Measurements from ENCODE around the gene OR52M1.
"Not testable (repeated sequence)": the region's sequence is repeated elsewhere in the genome, so short reads cannot be mapped to it uniquely, and the experiment has no call there.

The OR52M1 gene, protein sequence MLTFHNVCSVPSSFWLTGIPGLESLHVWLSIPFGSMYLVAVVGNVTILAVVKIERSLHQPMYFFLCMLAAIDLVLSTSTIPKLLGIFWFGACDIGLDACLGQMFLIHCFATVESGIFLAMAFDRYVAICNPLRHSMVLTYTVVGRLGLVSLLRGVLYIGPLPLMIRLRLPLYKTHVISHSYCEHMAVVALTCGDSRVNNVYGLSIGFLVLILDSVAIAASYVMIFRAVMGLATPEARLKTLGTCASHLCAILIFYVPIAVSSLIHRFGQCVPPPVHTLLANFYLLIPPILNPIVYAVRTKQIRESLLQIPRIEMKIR

DNA sequence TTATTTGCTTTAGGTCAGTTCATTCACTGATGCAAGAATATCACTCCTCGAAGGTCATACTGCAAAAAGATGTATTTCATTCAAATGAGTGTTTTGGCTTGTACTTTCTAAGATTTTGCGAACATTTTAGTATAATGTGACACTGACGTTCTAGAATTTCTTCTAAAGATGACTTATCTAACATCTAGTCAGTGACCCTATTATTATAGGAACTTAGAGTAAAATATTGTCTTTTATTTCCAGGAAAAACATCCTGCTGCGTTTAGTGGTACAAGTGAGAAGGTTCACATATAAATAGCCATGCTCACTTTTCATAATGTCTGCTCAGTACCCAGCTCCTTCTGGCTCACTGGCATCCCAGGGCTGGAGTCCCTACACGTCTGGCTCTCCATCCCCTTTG, at the start of gene OR52M1:
Gene OR52M1 (plus strand): TSS at position 301 of the 400 bp plus-strand sequence. CDS start 0 bp downstream, at position 301.
- DNase-seq (ENCODE audit: low spot score) = no peak

DNA sequence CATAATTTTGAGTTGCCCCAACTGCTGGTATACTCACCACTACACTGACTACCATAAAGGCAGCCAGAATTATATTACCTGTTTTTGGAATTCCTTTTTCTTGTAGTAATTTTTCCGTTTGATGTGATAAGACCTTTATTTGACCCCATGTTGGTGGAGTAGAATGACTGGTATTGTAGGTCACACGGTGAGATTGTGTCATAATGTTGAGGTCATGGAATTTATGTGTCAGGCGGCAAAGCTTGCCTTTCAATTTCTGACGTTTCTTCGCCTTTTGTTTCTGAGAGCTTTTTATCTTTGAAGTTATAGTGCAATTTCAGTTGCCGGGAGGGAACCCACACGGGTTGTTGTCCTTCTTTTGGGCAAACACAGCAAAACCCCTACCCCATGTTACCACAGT, 49.5 kb upstream of the OR52M1 start:
- no peak for DNase-seq (ENCODE audit: low spot score)

DNA sequence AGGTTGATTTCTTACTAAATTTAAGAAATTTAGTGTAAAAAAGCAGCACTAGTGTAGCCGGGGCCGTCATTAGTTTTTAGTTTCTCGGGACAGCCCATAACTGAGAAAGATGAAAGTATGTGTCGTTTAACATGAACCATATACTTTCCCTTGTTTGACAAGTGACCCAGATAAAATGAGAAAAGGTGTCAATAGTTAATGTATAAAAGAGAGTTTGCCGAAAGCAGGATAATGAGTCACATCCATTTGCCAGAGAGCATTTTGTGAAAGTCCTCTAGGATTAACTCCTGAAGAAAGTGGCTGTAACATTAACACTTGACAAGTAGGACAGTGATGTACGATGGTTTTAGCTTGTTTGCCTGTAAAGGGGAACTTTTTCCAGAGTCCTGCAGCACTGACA, 49.0 kb upstream of the OR52M1 start:
- DNase-seq (ENCODE audit: low spot score) = no peak

DNA sequence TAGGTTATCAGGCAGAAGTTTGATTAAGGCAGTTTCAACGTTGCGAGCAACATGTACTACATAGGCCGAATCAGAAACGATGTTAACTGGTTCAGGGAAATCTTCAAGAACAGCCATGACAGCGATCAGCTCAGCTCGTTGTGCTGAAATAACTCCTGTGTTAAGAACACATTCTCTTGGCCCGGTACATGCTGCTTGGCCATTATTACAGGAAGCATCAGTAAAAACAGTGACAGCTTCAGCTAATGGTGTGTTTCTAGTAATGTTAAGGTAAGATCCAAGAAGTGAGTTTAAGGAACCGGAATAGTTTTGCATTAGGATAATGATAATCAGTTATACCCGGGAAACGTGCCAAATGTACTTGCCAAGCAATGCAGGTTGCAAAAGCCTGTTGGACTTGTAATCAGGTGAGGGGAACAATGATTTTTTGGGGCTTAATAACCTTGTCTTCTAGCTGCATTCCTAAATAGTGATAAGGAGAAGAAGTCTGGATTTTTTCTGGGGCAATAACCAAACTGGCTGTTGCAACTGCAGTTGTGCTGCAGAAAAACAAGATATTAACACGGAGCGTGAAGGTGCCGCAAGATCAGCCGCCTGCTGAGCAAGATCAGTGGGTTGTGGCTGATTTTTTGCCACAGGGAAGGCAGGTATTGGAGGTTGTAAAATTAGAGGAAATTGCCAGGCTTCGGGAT, 48.3 kb upstream of the OR52M1 start:
- DNase-seq (ENCODE audit: low spot score) = no peak

DNA sequence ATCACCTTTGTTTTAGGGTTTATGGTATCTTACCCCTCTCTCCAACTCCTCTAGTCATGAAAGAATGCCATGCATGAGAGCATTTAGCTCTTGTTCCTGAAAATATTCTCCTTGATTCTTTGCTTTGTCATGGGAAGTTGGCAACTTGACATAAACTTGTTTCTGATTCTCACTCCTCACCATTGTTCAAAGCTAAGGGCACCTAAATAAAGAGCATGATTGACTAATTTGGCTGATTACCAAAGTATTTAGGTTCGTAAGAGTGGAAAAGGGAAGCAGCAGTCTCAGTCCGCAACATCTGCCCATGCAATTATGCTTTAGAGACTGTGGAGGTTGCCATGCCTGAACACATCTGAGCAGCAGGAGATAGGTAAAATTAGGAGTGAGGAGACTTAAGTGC, 36.1 kb upstream of the OR52M1 start:
- DNase-seq (ENCODE audit: low spot score) = no peak

DNA sequence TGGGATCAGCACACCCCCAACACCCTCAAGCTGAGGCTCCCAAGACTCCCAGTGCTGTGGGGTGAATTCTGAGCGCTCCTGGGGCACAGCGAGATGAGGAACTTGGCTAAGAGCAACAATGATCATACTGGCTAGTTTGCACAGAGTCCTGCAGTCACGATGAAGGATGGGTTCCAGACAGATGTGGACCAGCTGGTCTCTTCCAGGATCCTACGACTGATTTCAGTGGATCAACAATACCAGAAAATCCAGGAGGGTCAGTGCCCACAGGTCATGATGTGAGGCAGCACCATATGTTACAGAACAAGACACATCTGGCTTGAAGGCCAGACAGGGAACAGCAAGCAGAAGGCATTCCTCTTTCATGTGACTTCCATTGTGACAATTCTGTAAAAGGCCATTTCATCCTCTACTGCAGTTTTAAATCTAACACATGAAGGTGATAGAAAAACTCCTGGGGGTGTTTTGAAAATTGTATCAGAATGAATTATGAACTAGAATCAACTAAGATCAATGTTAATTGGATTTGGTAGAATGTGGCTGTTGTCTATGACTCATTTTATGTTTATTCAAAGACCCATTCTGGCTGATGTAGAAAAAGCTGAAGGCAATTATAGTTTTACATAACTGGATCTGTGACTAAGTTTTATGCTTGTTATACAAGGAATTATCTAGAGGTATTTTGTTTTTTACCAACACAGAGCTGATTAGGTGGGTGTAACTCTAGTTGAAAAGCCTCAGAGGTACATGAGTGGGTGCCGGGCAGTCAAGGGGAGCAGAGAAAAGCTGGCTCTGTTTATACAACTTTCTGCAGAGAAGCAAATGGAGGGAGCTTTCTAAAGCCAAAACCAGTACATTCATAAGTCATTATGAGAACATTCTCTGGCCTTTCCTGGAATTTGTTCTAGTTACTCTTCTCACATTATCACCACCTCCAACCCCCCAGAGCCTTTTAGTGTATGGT, 33.4 kb upstream of the OR52M1 start:
- no peak for DNase-seq (ENCODE audit: low spot score)

DNA sequence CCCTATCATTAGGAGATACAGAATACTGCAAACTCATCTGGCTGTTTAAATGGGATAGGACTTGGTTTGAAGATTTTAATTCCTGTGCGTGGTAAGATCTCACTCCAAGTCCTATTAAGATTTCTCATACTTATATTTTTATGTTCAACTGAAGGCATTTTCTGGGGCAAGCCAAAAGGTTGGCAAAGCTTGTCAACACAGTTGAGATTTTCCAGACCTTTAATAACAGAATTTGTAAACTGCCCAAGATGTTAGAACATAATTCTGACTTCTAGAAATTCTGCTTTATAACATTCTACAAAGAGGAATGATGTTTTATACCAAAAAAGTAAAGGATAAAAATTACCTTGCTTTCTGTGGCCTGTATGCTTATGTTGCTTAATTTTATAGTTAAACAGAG, 30.8 kb upstream of the OR52M1 start:
- no peak for DNase-seq (ENCODE audit: low spot score)

DNA sequence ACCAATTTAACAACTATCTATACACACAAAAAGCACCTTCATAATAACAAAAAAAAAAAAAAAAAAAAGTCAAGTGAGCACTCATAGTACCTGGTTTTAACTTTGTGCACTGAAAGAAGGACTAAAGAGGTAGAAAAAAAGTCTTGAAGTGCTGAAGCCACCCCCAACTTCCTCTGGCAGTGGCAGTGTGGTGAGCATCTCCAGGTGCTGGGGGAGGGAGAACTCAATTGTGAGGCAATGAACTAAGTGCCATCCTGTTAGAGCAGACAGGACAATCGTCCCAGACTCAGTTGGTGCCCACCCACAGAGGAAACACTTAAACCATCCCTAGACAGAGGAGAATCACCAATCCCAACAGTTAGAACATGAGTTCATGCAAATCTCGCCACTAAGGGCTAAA, 22.7 kb upstream of the OR52M1 start:
- DNase-seq (ENCODE audit: low spot score) = no peak

DNA sequence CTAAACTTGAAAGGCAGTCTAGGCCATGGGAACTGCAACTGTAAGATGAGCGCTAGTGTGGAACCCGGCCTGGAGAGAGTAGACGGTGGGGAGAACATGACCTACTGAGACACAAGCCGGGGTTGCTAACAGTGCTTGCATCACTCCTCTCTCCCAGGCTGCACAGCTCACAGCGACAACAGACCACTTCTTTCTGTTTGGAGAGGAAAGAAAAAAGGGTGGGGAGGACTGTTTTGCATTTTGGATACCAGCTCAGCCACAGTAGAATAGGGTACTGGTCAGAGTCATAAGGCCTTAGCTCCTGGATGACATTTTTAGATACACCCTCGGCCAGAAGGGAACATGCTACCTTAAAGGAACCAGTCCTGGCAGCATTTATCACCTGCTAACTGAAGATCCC, 22.2 kb upstream of the OR52M1 start:
- no peak for DNase-seq (ENCODE audit: low spot score)

DNA sequence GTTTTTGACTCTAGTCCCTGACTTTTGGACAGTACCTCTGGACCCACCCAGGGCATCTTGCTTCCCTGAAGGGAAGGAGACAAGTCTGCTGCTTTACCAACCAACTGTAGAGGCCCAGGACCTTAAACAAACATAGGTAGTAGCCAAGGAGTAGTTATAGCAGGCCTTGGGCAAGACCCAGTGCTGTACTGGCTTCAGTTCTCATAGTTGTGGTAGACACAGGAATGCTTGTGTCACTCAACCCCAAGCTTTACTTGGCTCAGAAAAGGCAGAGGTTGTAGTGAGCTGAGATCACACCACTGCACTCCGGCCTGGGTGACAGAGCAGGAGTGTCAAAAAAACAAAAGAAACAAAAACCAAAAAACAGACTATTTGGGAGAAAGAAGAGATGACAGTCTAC, 21.3 kb upstream of the OR52M1 start:
- no peak for DNase-seq (ENCODE audit: low spot score)

DNA sequence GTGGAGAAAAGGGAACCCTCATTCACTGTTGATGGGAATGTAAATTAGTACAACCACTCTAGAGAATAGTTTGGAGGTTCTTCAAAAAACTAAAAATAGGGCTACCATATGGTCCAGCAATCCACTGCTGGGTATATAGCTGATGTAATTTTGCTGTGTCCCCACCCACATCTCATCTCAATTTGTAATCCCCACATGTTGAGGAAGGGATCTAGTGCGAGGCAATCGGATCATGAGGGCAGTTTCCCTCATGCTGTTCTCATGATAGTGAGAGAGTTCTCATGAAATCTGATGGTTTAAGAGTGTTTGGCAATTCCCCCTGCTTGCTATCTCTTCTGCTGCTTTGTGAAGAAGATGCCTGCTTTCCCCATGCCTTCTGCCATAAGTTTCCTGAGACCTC, 17.1 kb upstream of the OR52M1 start:
- no peak for DNase-seq (ENCODE audit: low spot score)

DNA sequence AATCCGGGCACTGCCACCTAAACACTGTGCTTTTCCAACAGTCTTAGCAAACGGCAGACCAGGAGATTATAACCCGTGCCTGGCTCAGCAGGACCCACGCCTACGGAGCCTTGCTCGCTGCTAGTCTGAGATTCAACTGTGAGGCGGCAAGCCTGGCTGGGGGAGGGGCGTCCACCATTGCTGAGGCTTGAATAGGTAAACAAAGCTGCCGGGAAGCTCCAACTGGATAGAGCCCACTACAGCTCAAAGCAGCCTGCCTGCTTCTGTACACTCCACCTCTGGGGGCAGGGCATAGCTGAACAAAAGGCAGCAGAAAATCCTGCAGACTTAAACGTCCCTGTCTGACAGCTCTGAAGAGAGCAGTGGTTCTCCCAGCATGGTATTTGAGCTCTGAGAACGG, 13.3 kb upstream of the OR52M1 start:
- not testable (repeated sequence) for DNase-seq (ENCODE audit: low spot score)

DNA sequence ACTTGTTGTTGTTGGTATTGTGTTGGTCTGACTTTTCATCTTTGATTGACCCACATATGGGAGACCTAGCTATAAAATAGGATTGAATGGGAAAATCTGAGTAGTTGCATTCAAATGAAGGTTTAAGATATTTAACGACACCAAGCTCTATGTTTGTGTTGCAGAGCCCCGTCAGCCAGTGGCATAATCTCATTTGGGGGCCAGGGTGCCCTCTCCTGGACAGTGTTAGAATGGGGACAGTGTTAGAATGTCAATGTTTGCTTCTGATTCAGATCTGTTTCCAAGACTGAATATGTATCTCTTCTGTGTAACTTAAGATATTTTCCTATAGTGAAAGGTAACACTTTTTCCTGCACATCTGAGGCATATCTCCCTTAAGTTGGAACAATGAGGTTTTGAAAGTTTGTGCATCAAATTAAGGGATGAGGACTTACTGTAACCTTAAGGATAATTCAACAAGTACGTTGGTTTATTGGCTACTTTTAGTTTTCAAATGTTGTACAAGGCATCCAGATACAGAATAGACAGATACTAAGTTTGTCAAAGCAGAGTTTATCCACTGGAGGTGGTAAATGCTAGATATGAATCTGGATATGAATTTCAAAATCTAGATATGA, 5.3 kb upstream of the OR52M1 start:
- peak; percentile 21 for DNase-seq (ENCODE audit: low spot score)

DNA sequence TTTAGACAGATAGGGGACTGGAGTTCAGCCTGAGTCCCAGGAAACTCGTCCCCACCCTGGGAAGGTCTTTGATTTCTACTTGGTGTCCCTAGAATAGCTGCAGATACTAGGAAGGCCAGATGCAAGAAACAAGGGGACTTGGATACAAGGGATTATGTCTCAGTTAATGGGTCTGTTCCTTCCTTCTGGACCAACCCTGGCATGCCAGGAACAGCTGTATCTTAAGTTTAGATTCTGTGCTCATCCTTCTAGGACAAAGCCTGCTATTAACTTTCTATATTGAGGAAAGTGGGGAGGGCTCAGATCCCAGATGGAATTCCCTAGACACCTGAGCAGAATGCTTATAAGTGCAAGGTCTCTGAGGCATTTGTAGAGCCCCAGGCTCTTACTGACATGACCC, 3.9 kb upstream of the OR52M1 start:
- no peak for DNase-seq (ENCODE audit: low spot score)

DNA sequence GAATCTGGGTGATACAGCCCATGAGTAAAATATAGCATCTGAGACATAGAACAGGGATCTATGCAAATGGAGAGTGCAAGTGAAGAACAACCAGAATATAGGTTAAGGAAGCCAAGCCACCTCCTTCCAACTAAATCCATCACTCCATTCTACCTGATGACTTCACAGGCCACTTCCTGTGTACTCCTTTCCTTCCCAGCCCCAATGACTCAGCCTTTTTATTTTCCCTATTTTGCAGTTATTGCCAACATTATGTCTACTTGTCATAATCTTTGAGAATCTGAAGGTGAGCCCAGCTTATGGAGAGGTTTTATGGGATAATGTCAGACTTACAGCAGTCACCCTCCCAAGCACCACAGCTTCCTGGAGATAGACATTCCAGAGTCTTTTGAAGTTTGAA, 1.4 kb upstream of the OR52M1 start:
- DNase-seq (ENCODE audit: low spot score) = no peak

DNA sequence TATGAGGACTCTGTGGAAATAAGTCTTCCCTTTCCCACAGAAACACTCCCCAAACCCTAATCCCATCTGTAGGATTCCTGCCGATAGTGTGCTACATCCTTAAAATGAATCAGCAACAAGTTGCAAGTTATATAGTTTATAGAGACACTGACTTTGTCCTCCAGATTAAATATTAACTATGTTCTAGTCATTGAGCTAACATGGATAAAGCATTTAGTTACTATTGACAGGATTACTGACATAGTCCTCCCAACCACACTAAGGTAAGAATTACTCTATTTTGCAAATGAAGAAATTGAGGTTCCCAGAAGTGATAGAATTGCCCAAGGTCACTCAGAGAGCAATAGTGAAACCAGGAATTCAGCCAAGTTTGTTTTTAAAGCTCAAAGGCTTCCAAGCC, 1.9 kb downstream of the OR52M1 start:
- no peak for DNase-seq (ENCODE audit: low spot score)

DNA sequence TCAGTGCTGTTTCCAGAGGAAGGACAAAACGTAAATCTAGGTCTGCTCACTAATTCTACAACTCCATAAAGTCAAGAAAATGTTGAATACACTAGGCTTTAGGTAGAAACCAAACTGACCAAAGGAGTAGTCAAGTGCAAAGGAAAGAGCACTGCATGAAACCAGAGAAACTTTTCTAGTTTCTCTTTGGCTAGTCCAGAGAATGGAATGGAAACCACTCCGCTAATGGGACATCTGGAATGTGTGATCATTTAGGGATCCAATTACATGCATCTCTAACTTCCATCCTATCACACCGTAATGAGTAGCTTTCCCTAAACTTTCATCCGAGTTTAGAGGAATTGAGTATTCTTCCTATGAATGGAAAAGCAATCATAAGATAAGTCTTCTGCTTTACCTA, 2.4 kb downstream of the OR52M1 start:
- no peak for DNase-seq (ENCODE audit: low spot score)

DNA sequence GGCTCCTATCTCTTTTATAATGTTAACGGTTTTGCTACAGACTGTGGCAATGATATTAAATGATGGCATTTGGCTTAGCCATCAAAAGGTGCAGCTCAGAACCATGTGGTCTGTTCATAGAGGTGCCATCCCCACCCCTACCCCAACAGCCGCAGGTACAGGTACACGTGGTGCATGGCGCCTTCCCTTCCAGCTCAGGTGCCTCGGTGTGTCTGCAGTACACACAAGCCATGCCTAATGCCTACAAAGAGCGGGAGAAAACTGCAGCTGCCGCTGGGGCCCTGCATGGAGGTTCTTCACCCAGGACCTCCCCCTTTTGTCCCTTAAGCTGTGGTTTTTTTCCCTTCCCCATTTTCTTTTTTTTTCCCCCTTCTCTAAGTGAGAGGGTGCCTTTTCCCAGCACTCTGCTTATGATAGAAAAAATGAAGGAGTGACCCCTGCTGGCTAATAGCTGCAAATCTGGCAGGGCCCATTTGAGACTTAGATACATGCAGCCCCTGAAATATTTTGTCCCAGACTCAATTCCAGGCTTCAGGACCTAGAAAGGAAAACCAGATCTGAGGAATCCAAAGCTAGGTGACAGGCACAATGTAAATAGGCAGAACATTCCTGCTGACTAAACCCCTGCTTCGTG, 6.5 kb downstream of the OR52M1 start:
- DNase-seq (ENCODE audit: low spot score) = no peak

DNA sequence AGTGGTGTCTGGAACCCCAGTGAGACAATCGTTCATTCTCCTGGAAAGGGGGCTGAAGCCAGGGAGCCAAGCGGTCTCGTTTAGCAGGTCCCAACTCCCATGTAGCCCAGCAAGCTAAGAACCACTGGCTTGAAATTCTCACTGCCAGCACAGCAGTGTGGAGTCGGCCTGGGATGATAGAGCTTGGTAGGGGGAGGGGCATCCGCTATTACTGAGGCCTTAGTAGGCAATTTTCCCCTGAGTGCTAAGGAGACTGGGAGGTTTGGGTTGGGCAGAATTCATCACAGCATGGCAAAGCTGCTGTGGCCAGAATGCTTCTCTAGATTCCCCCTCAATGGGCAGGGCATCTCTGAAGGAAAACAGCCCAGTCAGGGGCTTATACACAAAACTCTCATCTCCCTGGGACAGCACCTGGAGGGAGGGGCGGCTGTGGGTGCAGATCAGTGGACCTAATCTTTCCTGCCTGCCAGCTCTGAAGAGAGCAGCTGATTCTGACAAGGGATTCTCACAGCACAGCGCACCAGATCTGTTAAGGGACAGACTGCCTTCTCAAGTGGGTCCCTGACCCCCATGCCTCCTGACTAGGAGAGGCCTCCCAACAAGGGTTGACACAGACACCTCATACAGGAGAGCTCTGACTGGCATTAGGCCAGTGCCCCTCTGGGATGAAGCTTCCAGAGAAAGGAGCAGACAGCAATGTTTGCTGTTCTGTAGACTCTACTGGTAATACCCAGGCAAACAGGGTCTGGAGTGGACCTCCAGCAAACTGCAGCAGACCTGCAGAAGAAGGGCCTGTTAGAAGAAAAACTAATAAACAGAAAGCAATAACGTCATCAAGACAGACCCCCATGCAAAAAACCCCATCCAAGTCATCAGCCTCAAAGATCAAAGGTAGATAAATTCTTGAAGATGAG, 14.8 kb downstream of the OR52M1 start:
- DNase-seq (ENCODE audit: low spot score) = no peak

DNA sequence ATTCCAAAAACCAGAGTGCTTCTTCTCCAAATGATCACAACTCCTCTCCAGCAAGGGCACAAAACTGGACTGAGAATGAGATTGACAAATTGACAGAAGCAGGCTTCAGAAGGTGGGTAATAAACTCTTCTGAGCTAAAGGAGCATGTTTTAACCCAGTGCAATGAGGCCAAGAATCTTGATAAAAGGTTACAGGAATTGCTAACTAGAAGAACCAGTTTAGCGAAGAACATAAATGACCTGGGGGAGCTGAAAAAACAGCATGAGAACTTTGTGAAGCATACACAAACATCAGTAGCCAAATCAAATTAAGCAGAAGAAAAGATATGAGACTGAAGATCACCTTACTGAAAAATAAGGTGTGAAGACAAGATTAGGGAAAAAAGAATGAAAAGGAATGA, 15.5 kb downstream of the OR52M1 start:
- DNase-seq (ENCODE audit: low spot score) = no peak

DNA sequence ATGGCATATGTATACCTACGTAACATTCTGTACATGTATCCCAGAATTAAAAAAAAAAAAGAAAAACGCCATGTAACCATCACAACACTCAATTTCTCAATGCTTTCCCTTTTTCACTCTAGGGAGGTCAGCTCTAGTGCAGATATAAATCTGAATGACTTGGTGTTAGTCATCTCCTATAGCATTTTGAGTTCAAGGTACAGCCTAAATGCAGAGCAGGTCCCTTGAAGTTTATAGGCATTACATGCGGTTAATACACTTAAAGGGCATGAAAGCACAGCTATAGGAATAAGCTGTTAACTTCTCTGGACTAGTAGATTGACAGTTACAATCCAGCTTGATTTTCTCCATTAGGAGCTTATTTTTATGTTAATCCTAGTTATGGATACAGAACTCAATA, 20.4 kb downstream of the OR52M1 start:
- DNase-seq (ENCODE audit: low spot score) = no peak
